GDM1 (cell line): ENCODE measurements around the gene RGS13.
"Not testable (repeated sequence)": the region's sequence is repeated elsewhere in the genome, so short reads cannot be mapped to it uniquely, and the experiment has no call there.

Experiments used
- DNase-seq: peaks from one replicate; lab custom pipeline; 2025; lab: John Stamatoyannopoulos, UW

The RGS13 gene

GRCh38 chr1:192678099-192678498, 42.2 kb downstream of the RGS13 start:
- DNase-seq = no peak

GRCh38 chr1:192682335-192682734, 46.4 kb downstream of the RGS13 start:
- no peak for DNase-seq

- DNase-seq = not testable (repeated sequence)
Observed at GRCh38 chr1:192683081-192683480, 47.1 kb downstream of the RGS13 start.

- DNase-seq = no peak
Observed at GRCh38 chr1:192689459-192689858, 53.5 kb downstream of the RGS13 start.

GRCh38 chr1:192691041-192691440, 55.1 kb downstream of the RGS13 start:
- no peak for DNase-seq

GRCh38 chr1:192696082-192696481, 60.1 kb downstream of the RGS13 start:
- DNase-seq = no peak

GRCh38 chr1:192697771-192698170, 61.8 kb downstream of the RGS13 start:
- no peak for DNase-seq

- DNase-seq = no peak
Observed at GRCh38 chr1:192698731-192699130, 62.8 kb downstream of the RGS13 start.

GRCh38 chr1:192700834-192701271, 64.9 kb downstream of the RGS13 start:
- no peak for DNase-seq

- no peak for DNase-seq
Observed at GRCh38 chr1:192702212-192702902, 66.4 kb downstream of the RGS13 start.

- DNase-seq = no peak
Observed at GRCh38 chr1:192703283-192704206, 67.6 kb downstream of the RGS13 start.

GRCh38 chr1:192705510-192705909, 69.6 kb downstream of the RGS13 start:
- DNase-seq = no peak

GRCh38 chr1:192706936-192707335, 71.0 kb downstream of the RGS13 start:
- no peak for DNase-seq

GRCh38 chr1:192707978-192708547, 72.1 kb downstream of the RGS13 start:
- no peak for DNase-seq

GRCh38 chr1:192709544-192709943, 73.6 kb downstream of the RGS13 start:
- no peak for DNase-seq
